OCI-LY7 (cell line): ENCODE results near the gene PRR12. TPM values are rescaled to one million over a fixed set of nuclear protein-coding genes. Genes with fewer than 3 reads are reported as not detected.
A peak's percentile ranks its signal among the peaks of the same experiment; 100 is the strongest.

Source experiments
- BruUV-seq: library from RNA; stranded (reverse); fragments of 400-500 nt; replicated peaks from 2 replicates; lab custom pipeline; 2021; lab: Mats Ljungman, UMichigan
- CTCF ChIA-PET: fragments of 300-600 bp; sonication (Branson Sonifier 250); formaldehyde crosslinking; loops from one replicate; lab custom pipeline; 2022; ENCODE audit warnings: antibody characterized with exemption; ENCODE audit not compliant: unreplicated experiment; lab: Charles Lee
- POLR2A ChIA-PET: fragments of 300-600 bp; sonication (Branson Sonifier 250); formaldehyde crosslinking; loops from one replicate; lab custom pipeline; 2022; ENCODE audit warnings: antibody characterized with exemption; lab: Charles Lee
- DNase-seq: peaks from one replicate; pipeline ENCODE4 v3.0.0-alpha.2; 2015; ENCODE audit warnings: low spot score
- H2AFZ ChIP-seq: fragments of 200-600 bp; sonication (generic), shearing (Covaris generic); 2 replicates; pipeline ENCODE4 v1.6.1; 2014; ENCODE audit warnings: mild to moderate bottlenecking, antibody characterized with exemption, low read length, moderate library complexity
- H3K27ac ChIP-seq: fragments of 200-600 bp; sonication (generic); 2 replicates; pipeline ENCODE4 v1.5.1; 2014; ENCODE audit warnings: mixed run types, low read depth, mild to moderate bottlenecking, moderate library complexity, low read length, inconsistent platforms; ENCODE audit not compliant: poor library complexity, severe bottlenecking
- H3K36me3 ChIP-seq: fragments of 200-600 bp; sonication (generic); 2 replicates; pipeline ENCODE4 v1.6.1; 2014; ENCODE audit warnings: mild to moderate bottlenecking, antibody characterized with exemption, low read length, moderate library complexity, mixed read lengths; ENCODE audit not compliant: insufficient read depth
- H3K4me1 ChIP-seq: fragments of 200-600 bp; sonication (generic); 2 replicates; pipeline ENCODE4 v1.5.1; 2014; ENCODE audit warnings: mild to moderate bottlenecking, low read length; ENCODE audit not compliant: insufficient read depth, poor library complexity, severe bottlenecking
- H3K4me2 ChIP-seq: fragments of 200-600 bp; sonication (generic); 2 replicates; pipeline ENCODE4 v1.6.1; 2014; ENCODE audit warnings: mild to moderate bottlenecking, low read length
- H3K4me3 ChIP-seq: fragments of 200-600 bp; sonication (generic); 2 replicates; pipeline ENCODE4 v1.5.1; 2014; ENCODE audit warnings: mild to moderate bottlenecking, low read depth, low read length; ENCODE audit not compliant: poor library complexity, severe bottlenecking
- H3K79me2 ChIP-seq: fragments of 200-600 bp; sonication (generic); 2 replicates; pipeline ENCODE4 v1.6.1; 2016; ENCODE audit warnings: low read depth, mild to moderate bottlenecking, low read length, moderate library complexity, mixed read lengths; ENCODE audit not compliant: insufficient read depth
- H3K9me2 ChIP-seq: fragments of 200-600 bp; sonication (generic); 2 replicates; pipeline ENCODE4 v1.6.1; 2016; ENCODE audit warnings: mild to moderate bottlenecking, low read length, mixed read lengths; ENCODE audit not compliant: insufficient read depth
- H3K9me3 ChIP-seq: fragments of 200-600 bp; sonication (generic); 2 replicates; pipeline ENCODE4 v1.6.1; 2014; ENCODE audit warnings: mild to moderate bottlenecking, mixed run types, low read length, mixed read lengths
- H4K20me1 ChIP-seq: fragments of 200-600 bp; sonication (generic); 2 replicates; pipeline ENCODE4 v1.6.1; 2014; ENCODE audit warnings: mild to moderate bottlenecking, antibody characterized with exemption, low read length, moderate library complexity, mixed read lengths; ENCODE audit not compliant: insufficient read depth
- EZH2phosphoT487 ChIP-seq: fragments of 200-600 bp; sonication (generic); IDR thresholded peaks from 2 replicates; pipeline ENCODE4 v1.6.1; 2018; ENCODE audit warnings: low read depth, borderline replicate concordance, mild to moderate bottlenecking, mixed run types, antibody characterized with exemption, low read length, moderate library complexity, mixed read lengths
- intact Hi-C: fragments of 100-400 bp; cut with micrococcal nuclease; formaldehyde crosslinking; loops from one replicate; pipeline ENCODE4 v1.10.0; 2022; ENCODE audit not compliant: unreplicated experiment
- total RNA-seq, 2 experiments: library from RNA; depleted of rRNA in 1 of 2; stranded (reverse); fragments of >200 nt in 1 of 2; shearing (Covaris generic) in 1 of 2; gene quantifications; 2 replicates each; pipeline ENCODE4 v1.2.3, GENCODE V29; 2014 to 2022
- TF ChIP-seq, protein P1 (sequence below): fragments of 200-600 bp; sonication (generic); conservative IDR thresholded peaks from 2 replicates; pipeline ENCODE4 v1.5.1; 2014; ENCODE audit warnings: mild to moderate bottlenecking, antibody characterized with exemption, low read length, moderate library complexity, mixed read lengths

PRR12 gene
- total RNA-seq, 2 experiments from 2014 or later, result 6.5 to 32.8 TPM

DNA sequence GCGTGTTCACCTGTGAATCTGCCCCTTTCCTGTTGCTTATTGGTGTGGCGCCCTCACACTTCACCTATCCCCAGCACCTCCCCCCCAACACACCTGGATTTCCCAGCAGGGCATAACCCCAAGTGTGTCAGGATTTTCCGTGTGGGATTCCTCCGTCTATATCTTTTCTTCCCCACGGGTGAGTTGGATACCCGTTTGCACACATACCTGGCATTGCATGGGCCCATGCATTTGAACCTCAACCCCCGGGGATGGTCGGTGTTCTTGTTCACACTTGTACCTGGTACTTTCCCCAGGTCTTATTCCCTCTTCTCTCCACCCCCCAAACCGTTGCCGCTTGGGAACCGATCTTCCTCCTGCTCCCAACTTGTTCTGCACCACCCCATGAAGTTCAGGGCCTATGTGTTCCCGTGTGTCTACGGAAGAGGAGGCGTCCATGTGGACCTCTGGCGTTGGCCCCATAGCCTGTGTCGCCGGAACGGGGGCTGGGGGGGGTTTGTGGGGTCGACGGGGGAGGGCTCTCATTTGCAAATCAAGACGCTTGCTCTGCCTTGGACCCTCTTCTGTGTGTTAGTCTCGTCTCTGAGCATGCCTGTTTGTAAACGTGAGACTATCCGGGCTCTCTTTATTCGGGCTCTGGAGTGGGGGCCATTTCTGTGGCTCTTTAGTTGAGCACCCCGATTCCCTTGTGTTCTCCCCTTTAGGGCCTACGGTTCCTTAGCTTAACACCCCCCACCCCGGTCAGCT, 1.7 kb downstream of the PRR12 start:
- H3K9me2 ChIP-seq, result no peaks in the 10 kb centered on the region
- peaks cover 13% of the 10 kb centered on the region for H3K4me1 ChIP-seq
- H3K4me3 ChIP-seq, result peak overlapping the region; percentile 94
- H2AFZ ChIP-seq, result no peak overlapping the region
- TF ChIP-seq, protein P1, sequence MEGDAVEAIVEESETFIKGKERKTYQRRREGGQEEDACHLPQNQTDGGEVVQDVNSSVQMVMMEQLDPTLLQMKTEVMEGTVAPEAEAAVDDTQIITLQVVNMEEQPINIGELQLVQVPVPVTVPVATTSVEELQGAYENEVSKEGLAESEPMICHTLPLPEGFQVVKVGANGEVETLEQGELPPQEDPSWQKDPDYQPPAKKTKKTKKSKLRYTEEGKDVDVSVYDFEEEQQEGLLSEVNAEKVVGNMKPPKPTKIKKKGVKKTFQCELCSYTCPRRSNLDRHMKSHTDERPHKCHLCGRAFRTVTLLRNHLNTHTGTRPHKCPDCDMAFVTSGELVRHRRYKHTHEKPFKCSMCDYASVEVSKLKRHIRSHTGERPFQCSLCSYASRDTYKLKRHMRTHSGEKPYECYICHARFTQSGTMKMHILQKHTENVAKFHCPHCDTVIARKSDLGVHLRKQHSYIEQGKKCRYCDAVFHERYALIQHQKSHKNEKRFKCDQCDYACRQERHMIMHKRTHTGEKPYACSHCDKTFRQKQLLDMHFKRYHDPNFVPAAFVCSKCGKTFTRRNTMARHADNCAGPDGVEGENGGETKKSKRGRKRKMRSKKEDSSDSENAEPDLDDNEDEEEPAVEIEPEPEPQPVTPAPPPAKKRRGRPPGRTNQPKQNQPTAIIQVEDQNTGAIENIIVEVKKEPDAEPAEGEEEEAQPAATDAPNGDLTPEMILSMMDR, result no peak
- TF ChIP-seq EZH2phosphoT487, result no peak
- H3K4me2 ChIP-seq, result peak overlapping the region; percentile 92
- peaks cover 25% of the 10 kb centered on the region for H3K79me2 ChIP-seq
- intact Hi-C loops, result loop anchor here (5.0 kb wide), 1 partner anchor 285 kb away; the partner anchor contains the start of genes AKT1S1 and TBC1D17
- CTCF ChIA-PET, result interaction anchor here (0.5 kb wide), 1 partner anchor 174 kb away, joined by 6 read pairs; the partner anchor contains the start of gene AP2A1
- no TSS peak for BruUV-seq
- POLR2A ChIA-PET, result interaction anchor here (0.6 to 4.3 kb wide), 4 partner anchors 19 to 156 kb away, joined by 3 to 17 read pairs (median 6); partner anchors contain the start of gene RRAS
- H3K9me3 ChIP-seq, result no peaks in the 10 kb centered on the region
- DNase-seq, result peak; percentile 72
- H3K27ac ChIP-seq, result peak overlapping the region; percentile 96
- H4K20me1 ChIP-seq, result peaks cover 8% of the 10 kb centered on the region; the same call in 1 of the 2 replicates
- H3K36me3 ChIP-seq, result peaks cover 41% of the 10 kb centered on the region

DNA sequence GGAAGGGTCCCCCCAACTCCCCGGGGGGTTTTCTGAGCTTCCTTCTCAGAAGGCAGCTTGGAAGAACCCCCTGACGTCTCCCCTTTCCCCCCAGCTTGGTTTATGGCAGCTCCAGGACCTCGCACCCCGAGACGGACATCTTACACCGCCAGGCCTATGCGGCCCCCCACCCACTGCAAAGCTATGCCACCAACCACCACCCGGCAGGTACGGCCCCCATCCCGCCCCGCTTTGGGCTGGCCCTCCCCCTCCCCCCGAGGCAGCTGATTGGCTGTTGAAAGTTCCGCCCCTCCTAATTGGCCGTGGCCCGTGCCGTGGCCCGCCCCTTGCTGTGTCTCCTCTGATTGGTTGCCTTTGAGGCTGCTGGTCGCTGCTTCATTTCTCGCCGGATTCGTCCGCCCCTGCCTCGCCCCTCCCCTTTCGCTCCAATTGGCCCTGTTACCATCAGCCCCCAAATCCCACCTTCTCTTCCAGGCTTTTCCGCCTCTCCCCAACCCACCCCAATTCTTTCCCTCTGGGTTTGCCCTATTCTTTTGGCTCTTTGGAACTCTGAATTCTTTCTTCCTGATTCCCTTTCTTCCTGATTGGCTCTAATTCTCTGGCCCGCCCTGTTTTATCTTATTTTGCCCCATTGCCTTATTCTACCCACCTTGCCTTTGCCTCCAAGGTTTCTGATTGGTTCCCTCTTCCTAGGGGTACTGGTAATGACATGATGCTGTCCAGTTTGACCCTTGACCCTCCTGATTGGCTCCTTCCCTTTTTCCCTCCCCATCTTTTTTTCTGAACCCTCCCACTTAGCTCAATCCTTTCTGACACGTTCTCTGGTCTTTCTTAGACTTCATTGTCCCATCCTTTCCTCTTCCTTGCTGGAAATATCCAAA, 2.5 kb downstream of the PRR12 start:
- Histone ChIP-seq H3K4me3 (peak overlapping the region; percentile 94), H2AFZ (no peak overlapping the region), H3K9me2 (no peaks in the 10 kb centered on the region), H4K20me1 (peaks cover 8% of the 10 kb centered on the region; the same call in 1 of the 2 replicates), H3K27ac (peak overlapping the region; percentile 96), H3K4me2 (peak overlapping the region; percentile 92), H3K4me1 (peaks cover 13% of the 10 kb centered on the region), H3K36me3 (peaks cover 47% of the 10 kb centered on the region), H3K79me2 (peaks cover 25% of the 10 kb centered on the region), H3K9me3 (no peaks in the 10 kb centered on the region)
- ChIA-PET CTCF (no interaction called here), POLR2A (interaction anchor here (0.5 to 4.3 kb wide), 7 partner anchors 19 to 272 kb away, joined by 3 to 17 read pairs (median 5); partner anchors contain the start of genes RCN3 and RRAS)
- intact Hi-C loops, result loop anchor here (5.0 kb wide), 1 partner anchor 284 kb away; the partner anchor contains the start of genes AKT1S1 and TBC1D17
- TF ChIP-seq, protein P1, result no peak
- no peak for TF ChIP-seq EZH2phosphoT487
- peak; percentile 96 for DNase-seq
- no TSS peak for BruUV-seq
